Embryonic facial prominence (tissue), 1 donor: ENCODE results near the gene ADAMTS8.

ENCODE experiments used
- DNase-seq: peaks from one replicate; pipeline ENCODE4 v3.0.0-alpha.2; 2016; ENCODE audit errors: extremely low spot score

ADAMTS8 gene

DNA sequence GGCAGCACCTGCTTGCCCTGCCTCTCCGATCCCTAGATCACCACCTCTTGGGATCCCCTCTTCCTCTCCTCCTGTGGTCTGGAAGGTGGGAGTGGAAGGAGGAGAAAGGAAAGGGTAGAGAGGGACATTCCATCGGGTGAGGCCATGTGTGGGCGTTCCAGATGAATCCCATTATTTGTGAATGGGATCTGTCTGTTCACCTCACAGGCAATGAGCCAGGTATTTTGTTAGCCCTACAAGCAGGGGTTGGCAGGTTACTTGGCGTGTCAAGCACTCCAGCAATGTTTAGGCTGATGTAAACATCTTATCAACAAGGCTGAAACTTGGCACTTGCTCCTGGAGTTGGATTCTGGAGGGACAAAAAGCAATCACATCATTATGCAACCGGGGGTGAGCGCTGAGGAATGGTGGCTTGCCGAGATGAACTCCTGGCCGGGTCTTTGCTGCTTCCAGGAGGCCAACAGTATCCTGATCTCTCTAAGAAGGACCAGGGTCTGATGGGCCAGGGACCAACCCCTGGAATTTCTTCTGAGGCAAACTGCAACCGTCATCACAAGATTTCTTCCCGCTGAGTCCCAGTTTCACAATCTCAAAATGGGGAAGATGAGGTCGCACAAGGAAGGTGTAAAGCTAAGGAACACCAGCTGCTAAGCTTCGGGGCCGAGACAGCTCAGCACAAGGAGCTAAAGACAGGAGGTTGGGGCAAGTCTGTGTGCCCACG is 7.8 kb downstream of the ADAMTS8 start:
- DNase-seq = no peak

DNA sequence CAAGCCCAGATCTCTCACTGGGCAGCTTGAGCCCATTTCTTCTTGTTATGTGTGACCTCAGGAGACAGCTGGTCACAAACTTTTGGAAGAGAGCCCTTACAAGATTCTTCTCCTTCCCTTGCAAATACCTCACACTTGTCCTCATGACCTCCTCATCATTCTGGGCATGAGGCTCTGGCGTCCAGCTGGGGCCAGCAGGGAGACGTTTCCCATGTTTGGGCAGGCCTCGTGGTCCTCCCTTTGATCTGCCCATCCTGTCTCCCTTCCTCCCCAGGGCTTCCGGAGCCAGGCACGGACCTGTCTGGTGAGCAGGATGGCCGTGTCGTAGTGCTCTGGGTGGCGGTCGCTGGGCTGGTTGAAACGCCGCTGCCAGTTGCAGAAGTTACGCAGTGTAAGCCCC is 9.7 kb downstream of the ADAMTS8 start:
- no peak for DNase-seq

DNA sequence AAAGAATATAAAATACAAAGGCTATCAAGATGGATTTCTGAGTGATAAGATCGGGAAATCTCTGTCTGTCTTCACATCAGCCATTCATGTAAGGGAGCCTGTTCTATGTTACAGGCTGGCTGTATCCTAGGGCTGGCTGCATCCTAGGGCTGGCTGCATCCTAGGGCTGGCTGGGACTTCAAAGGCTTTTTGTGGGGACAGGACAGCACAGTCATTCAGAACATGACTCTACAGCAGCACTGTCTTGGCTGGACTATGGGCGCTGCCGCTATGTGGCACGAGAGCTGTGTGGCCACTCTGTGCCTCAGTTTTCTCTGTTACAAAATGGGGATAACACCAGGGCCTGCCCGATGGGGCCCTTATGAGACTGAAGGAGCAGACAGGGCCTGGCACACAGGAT is 10.2 kb downstream of the ADAMTS8 start:
- no peak for DNase-seq

DNA sequence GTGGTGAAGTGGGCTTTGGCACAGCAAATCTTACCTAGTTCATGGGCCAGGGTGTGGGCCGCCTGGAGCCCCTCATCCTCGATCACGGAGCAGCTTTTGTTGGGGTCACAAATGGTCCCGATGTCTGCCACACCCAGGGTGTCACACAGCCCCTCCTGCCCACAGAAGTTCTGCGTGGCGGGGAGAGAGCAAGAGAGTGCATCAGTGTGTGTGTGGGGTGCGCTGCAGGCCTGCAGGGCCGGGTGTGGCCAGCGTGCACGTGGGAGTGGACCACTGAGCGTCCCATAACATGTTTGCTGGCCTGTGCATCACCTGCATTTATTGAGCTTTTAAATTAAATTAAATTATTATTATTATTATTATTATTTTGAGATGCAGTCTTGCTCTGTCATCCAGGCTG is 11.5 kb downstream of the ADAMTS8 start:
- no peak for DNase-seq

DNA sequence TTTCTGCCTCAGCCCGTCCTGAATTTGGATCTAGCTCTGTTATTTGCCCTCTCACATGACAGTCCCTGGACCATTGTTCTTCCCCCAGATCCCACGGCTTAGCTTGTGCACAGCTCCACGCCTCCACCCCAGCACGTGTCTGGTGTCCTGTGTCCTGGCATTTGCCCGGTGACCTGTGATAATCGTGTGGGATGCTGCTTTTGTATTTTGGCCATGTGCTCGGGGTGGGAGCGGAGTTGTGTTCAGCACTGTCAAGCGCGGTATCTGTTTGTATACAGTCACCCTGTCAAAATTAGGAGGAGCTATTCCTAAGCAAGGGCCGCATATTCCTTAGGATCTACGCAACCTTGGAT is 11.9 kb downstream of the ADAMTS8 start:
- DNase-seq = no peak

DNA sequence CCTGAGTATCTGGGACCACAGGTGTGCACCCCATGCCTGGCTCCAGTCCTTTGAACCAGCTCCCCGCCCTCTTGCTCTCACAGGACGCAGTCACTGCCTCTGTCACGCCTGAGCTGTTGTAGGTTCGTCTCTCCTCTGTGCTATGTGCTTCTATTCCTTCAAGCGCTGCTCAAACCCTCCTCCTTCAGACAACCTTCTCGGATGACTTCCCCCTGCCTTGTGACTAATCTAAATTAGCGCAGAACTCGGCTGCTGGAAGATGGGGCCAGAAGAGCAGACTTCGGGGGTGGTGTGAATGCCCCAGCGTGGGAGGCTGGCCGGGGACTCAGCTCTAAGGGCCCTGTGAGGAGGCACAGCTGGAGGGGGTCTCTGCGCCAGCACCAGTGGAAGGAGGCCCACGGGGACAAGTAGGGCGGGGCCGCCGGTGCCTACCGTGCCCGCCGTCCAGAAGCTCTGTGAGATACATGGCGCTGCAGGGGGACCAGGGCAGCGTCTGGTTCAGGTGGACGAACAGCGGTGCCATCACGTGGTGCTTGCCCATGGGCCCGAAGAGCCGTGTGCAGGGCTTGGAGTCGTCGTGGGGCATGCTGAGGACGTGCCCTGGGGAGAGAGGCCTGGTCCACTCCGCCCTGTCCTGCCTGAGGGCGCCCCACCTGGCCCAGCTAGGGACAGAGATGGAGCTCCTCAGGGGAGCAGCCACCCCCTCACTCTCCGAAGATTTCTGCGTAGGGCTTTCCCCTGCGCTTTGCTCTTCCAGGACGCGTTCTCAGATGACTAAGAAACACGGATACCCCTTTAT is 12.5 kb downstream of the ADAMTS8 start:
- DNase-seq = no peak

DNA sequence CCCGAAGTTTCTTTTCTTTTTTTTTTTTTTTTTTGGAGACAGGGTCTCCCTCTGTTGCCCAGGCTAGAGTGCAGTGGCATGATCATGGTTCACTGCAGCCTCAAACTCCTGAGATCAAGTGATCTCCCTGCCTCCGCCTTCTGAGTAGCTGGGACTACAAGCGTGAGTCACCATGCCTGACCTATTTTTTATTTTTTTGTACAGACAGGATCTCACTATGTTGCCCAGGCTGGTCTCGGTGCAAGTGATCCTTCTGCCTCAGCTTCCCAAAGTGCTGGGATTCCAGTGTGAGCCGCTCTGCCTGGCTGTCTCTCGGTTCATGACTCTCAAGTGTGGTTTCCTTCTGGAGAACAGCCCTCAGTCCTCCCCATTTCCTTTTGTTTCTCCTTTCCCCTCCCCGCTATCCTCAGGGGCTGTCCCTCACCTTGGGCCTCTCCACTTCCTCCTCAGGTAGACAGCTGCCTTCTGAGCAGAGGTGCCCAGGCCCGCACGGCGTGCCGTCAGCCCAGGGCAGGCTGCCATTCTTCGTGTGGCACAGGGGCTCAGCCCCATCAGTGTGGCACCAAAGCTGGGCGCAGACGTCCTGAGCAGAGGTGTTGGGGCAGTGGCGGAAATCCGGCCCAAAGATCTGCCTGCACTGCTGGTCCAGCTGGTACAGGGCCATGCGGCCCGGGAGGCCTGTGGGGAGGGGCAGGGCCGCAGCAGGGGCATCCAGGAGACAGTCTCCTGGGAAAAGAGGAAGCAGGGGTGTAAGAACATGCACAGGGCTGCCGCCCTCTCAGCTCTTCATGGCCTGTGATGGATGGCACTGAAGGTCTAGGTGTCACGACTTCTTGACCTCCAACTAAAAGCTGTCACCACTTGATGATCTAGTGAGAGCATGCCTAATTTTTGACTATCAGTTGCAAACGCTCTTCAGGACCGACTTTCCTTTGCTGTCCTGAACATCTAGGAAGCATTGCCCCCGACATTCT is 14.0 kb downstream of the ADAMTS8 start:
- DNase-seq = no peak

DNA sequence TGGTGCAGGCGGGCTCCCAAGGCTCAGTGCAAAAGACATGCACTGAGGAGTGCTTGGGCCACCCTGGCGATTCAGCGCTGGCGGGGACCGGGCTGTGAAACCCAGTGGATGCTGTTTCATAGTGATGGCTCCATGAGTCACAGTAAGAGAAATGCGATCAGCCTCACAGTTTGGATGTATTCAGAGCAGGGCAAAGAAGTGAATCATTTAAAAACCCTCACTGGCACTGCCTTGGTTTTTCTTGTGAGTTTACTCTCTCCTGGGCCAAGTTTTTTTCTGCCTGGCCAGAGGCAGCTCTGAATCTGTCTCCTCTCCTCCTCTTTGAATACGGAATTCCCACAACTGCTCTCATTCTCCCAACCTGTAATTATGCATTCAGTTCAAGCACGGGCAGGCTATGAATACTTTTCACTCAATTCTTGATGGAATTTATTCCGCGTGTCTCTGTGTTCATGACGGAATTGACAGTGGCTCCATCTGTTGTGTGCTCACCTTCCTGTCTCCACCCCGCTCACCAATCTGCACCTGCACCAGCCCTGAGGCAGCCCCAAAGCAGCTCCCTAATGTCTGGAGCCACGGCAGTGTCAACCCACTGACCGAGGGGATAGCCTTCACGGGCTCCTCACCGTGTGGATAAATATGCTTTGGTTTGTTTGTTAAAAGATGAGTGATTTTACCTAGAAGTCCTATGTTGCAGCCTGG is 14.9 kb downstream of the ADAMTS8 start:
- DNase-seq = no peak

DNA sequence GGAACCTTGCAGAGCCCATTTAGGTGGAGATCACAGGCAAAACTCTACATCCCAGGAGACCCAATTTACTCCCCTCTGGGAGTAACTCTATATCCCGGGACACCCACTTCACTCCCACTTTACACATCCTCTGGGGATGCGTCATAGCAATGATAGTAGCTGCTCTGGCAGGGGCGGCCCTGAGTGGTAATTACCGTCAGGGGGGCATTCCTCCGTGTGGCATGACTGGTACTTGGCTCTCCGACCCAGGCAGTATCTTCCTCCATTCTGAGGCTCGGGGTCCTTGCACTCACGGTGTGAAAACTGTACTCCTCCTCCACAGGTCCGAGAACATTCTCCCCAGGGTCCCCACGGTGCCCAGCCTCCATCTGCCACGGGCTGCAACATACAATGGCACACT is 17.2 kb downstream of the ADAMTS8 start:
- DNase-seq = no peak

DNA sequence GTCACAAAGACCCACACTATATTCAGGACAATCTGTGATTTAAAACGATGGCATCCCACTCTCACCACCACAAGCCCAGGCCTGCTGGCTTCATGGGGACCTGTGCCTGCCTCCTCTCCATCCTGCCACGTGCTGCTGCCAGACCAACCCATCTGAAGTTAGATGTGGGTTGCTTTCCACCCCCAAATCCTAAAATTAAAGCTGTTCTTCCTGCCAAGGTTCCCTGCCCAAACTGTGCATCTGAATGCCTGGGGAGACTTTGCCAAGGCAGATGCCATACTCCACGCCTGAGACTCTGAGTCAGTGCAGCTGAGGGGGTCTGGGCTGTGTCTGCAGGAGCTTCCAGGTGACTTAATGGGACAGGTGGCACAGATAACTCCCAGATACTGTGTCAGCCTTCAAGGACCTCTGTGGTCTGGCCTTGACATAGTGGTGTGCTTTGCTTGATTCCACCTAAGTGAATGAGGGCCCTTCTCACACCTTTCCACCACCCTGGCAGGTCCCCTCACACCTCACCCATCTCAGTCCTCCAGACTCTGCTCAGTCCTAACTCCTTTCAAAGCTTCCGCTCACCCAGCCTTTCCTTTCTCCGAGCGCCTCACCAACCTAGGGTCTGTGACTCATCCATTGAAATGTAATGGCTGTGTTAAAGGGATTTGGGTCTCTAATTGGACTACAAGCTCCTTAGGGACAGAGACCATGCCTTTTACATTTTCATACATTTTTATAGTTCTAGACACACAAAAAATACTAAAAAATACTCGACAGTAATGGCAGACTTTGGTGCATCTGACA is 18.6 kb downstream of the ADAMTS8 start:
- no peak for DNase-seq

DNA sequence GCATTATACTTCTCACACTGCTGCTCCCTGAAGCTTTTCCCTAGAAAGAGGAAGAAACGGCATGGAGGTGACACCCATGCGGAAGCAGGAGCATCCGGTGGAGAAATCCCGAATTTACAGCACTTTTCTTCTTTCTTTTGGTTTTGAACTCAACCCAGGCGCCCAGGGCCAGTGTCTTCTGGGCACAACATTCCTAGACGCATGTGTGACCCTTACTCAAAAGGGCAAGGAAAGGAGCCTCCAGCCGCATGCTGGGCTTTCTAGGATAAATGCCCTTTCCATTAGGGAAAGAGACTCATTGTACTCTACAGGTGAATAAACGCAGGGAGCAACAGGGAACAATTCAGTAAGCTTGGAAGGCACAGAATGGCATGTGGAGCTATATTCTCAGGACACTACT is 19.5 kb downstream of the ADAMTS8 start:
- no peak for DNase-seq

DNA sequence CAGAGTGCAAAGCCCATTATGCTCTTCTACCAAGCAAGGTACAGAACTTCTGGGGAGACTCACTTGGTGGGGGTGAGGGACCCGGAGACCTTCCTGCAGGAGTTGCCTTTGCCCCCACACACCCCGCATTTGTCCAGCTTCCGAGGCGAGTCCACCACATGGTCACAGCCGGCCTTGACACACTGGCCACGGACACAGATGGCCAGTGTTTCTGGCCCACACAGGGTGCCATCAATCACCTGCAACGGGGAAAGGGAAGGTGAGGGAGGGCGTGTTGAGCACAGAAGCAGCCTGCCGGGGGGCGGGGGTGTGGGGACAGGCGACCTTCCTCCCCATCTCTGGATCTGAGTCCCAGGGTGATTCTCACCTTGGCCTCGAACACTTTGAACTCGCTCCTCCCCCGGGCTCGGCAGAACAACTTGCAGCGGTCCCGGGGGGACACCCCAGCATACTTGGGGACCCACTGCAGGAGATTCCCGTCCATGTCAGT is 20.0 kb downstream of the ADAMTS8 start:
- no peak for DNase-seq

DNA sequence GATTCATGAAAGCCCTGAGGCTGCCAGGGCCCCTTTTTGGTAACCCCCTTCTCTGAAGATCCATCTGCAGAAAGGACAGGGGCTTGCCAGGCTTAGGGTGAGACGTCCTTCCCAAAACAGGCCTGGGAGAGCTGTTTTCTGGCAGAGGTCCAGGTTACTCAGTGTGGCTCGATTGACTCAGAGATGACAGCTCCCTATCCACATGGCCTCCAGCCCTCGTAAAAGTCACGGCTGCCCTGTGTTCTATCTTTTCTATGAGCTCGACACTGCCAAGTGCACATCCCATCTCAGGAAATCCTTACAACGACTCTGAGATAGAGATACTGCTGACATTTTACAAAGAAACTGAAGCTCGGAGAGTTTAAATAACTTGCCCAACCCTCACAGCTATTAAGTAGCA is 20.4 kb downstream of the ADAMTS8 start:
- DNase-seq = no peak

DNA sequence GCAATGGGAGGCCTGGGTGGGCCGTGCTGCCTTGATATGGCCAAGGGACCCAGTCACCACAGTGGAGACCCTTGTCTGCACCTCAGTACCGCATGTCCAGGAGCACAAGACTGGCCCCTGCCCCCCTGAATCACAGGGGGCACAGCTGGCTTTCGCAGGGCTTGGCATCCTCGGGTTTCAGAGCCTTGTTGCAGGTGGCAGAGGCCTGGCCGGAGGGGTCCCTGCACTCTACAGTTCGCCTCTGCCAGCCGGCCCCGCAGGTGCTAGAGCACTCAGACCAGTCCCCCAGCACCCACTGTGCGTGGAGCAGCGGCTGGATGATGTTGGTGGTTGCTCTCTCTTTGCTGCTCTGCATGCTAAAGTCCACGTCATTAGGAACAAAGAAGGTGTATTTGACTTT is 23.0 kb downstream of the ADAMTS8 start:
- no peak for DNase-seq

DNA sequence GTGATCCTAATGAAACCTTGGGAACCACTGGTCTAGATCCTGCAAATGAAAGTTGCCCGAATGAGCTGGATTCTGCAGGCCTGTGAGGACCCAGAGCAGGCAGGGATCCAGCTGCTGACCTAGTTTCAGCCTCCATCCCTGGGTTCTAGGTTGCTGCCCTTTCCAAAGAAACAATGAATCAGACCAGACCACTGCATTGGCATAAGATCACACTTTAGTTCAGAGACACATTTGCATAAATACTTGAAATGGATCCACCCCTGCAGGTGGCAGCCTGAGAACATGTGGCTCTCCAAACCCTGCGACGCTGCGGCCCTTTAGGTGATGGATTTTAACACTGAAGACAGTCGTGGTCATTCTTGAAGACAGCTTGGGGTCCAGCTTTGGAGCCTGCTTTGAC is 23.7 kb downstream of the ADAMTS8 start:
- DNase-seq = no peak

DNA sequence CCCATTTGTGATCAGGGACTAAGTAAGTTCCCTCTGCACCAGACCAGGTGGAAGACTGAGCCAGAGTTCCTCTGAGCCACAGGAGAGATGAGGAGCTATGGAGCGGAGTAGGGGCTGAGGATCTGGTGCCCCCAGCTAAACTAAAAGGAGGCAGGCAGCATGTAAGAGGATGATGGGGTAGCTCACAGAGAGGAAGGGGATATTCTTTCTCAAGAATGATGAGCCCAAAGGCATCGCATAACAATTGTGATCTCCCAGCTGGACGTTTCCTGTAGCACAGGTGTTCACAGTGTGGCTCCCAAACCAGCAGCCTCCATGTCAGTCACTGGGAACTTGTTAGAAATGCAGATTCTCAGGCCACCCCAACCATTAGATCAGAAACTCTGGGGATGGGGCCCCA is 24.4 kb downstream of the ADAMTS8 start:
- no peak for DNase-seq

DNA sequence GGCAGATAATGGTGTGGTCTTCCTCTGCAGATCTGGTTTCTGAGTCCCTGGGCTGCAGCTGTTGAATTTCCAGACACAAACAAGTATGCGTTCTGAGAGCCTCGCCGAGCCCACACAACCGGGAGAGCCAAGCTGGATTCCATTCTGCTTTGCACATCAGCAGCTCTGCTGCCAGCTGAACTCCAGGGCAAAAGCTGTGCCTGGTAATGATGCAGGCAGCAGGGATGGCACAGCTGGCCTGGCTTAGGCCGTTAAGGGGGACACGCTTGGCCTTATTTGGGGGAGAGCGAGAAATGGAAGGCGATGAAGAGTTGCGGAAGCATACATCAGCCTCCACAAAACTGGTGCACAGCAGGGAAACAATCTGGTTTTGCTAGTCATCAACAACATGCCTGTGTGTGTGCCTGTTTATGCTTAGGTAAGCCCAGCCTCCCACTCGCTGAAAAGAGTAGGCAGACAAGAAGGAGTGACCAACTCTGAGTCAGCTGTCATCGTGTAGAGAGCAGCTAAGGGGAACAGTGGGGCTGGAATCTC is 25.1 kb downstream of the ADAMTS8 start:
- peak; percentile 36 for DNase-seq

DNA sequence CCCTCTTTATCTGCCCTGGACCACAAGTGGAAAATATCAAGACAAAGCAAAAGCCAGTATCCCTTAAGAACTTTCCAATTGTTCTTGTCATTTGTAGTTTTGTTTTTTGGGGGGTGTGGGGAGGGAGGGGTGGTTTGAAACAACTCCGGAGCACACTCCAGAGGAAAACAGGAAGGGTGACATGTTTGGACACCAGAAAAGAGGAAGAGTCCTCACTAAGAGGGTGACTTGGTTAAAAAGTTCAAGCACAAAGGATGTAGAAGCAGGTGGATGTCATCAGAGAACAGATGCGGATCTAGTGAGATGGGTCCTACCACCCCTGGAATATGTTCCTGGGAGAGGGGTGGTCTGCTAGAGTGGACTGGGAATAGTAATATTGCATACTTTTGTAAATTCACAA is 25.8 kb downstream of the ADAMTS8 start:
- no peak for DNase-seq

DNA sequence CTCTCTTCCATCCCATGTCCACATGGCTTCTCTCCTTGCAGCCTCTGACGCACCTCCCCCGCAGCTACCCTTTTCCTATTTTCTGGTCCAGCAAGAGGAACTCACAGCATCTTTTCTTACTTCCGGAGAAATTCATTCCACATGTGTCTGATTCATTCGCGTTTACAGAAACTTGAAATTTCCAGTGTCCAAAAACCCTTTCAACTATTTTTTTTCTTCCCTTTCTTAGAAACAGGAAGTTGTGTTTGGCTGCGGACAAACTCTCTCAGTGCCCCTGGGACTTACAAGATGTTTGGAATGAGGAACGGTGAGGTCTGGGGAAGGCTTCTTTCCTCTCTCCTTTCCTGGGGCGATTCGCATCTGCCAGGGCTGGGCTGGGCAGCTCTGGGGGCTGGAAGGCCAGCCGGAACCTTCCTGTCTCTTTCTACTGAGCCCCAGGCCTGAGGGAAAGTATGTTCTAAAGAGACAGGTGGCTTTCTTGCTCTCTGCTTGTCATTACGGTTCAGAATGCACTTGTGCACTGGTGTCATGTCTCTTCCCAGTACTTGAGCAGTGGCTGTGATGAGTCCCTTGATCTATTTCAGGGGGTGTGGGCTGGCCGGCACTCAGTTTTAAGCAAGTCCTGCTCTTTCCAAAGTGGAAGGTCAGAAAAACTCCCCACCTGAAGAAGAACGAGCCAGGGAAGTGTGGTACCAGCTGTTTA is 27.5 kb downstream of the ADAMTS8 start:
- DNase-seq = peak; percentile 43

DNA sequence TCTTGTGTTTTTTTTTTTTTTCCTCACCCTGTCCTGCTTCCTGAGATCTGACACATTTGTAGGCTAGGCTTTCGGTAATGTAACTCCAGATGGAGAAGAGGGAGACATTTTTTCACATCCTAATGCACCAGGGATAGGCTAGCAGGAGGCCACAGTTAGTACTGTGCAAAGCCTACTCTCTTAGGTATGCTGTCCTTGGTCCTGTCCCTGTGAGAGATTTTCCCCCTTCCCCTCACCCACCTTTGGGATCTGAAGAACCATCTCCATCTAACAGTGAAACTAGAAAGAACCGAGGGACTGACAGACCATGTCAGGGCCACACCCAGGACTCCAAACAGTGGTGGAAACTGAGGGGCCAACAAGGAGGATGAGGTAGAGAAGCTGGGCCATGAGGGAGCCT is 29.2 kb downstream of the ADAMTS8 start:
- DNase-seq = no peak
